Nasal cavity respiratory epithelium epithelial cell of viscerocranial mucosa (primary cell): ENCODE measurements around the gene ARSB. TPM values are rescaled to one million over a fixed set of nuclear protein-coding genes. Genes with fewer than 3 reads are reported as not detected.

ENCODE experiments used
- total RNA-seq: library from RNA; depleted of rRNA; stranded (reverse); fragments of >200 nt; gene quantifications from 2 replicates; pipeline ENCODE4 v1.2.3, GENCODE V29; 2014

ARSB gene
- total RNA-seq, result 3.1 and 7.0 TPM in 2 replicates

DNA sequence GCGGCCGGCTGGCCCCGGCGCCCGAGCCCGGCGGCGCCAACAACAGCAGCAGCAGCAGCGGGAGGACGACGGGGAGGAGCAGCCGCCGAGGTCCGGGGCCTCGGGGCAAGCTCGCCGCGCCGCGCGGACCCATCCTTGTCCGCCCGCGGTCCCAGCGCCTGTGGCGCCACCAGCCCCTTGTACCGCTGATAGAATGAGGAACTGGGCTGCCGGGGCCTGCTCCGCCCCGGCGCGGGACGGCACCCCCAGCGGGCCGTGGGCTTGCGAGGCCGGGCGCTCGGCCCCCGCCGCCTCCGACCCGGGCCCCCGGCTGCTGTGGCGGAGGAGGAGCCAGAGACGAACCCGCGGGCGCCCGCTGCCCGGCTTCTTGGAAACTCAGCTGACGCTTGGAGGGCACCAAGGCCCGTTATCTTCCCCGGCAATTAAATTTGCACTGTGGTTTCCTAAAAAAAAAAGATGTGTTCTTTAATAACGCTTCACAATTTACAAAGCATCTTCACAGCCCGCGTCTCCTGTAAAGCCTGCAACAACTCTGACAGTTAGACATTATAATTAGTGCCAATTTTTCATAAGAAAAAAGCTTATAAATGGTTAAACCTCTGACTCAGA is at the start of gene ARSB:
ARSB (minus strand) TSS at position 195 of the 609 bp plus-strand sequence; CDS start at position 133, 62 bp downstream.

Other genes starting within 250 kb of the ARSB start
- gene DMGDH, start 84.4 kb upstream of the ARSB start, total RNA-seq, result 3.1 and 14.0 TPM in 2 replicates
- gene BHMT2, start 84.5 kb upstream of the ARSB start, total RNA-seq, result under 0.01 TPM in 1 of 2 replicates, not detected in the other
- gene BHMT, start 126.5 kb upstream of the ARSB start, total RNA-seq, result not detected in 2 replicates